ENCODE results near the gene MASP2. TPM values are rescaled to one million over a fixed set of nuclear protein-coding genes. Genes with fewer than 3 reads are reported as not detected.

The MASP2 gene
- total RNA-seq, 1 donor from 2014 or later, result not detected

DNA sequence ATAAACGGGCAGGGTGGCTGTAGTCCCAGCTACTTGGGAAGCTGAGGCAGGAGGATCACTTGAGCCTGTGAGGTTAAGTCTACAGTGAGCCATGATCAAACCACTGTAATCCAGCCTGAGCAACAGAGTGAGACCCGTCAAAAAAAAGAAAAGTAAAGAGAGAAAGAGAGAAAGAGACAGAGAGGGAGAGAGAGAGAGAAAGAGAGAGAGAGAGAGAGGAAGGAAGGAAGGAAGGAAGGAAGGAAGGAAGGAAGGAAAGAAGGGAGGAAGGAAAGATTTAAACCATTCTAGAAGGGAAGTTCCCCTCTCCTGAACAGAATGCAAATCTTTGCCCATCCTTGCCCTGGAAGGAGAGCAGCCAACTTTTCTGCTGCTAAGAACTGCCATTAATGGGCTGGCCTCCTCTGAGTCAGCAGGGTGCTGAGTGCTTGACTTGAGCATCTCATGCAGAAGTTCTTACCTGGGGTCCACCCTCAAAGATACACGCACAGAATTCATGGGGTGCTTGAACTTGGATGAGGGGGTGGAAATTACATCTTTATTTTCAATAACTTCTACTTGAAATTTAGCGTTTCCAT, 59.1 kb downstream of the MASP2 start:
- POLR2A ChIA-PET, result no interaction called here

GRCh38 chr1:10986525-10986890, 60.5 kb downstream of the MASP2 start:
- ATAC-seq (ENCODE audit: low read depth), result no peak
- no peaks in the 10 kb centered on the region for H3K9me3 Mint-ChIP-seq
- no peak overlapping the region for H3K27ac Mint-ChIP-seq
- H3K27me3 Mint-ChIP-seq, result peaks cover 3% of the 10 kb centered on the region
- H3K4me1 Mint-ChIP-seq, result peaks cover 15% of the 10 kb centered on the region
- H3K4me3 Mint-ChIP-seq, result no peak overlapping the region
- no peak for DNase-seq
- H3K36me3 Mint-ChIP-seq (ENCODE audit: low read depth), result no peaks in the 10 kb centered on the region
- CTCF ChIA-PET, result no interaction called here
- POLR2A ChIA-PET, result interaction anchor here (0.6 kb wide), 1 partner anchor 106 kb away, joined by 6 read pairs; no protein-coding TSS in a partner anchor
- TF ChIP-seq, protein P1, sequence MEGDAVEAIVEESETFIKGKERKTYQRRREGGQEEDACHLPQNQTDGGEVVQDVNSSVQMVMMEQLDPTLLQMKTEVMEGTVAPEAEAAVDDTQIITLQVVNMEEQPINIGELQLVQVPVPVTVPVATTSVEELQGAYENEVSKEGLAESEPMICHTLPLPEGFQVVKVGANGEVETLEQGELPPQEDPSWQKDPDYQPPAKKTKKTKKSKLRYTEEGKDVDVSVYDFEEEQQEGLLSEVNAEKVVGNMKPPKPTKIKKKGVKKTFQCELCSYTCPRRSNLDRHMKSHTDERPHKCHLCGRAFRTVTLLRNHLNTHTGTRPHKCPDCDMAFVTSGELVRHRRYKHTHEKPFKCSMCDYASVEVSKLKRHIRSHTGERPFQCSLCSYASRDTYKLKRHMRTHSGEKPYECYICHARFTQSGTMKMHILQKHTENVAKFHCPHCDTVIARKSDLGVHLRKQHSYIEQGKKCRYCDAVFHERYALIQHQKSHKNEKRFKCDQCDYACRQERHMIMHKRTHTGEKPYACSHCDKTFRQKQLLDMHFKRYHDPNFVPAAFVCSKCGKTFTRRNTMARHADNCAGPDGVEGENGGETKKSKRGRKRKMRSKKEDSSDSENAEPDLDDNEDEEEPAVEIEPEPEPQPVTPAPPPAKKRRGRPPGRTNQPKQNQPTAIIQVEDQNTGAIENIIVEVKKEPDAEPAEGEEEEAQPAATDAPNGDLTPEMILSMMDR (IDR thresholded peaks at IDR 0.05), result no peak
- intact Hi-C loops (cut with micrococcal nuclease), result no loop called here

More for the DNA sequence above, 59.1 kb downstream of the MASP2 start:
- no peaks in the 10 kb centered on the region for H3K27me3 Mint-ChIP-seq
- no peaks in the 10 kb centered on the region for H3K9me3 Mint-ChIP-seq
- ATAC-seq (ENCODE audit: low read depth) (no peak), DNase-seq (no peak)
- TF ChIP-seq, protein P1 (IDR thresholded peaks at IDR 0.05), result no peak
- H3K4me3 Mint-ChIP-seq, result no peak overlapping the region
- no peaks in the 10 kb centered on the region for H3K36me3 Mint-ChIP-seq (ENCODE audit: low read depth)
- intact Hi-C loops (cut with micrococcal nuclease), result no loop called here
- no peak overlapping the region for H3K27ac Mint-ChIP-seq
- CTCF ChIA-PET, result no interaction called here
- peaks cover 17% of the 10 kb centered on the region for H3K4me1 Mint-ChIP-seq

DNA sequence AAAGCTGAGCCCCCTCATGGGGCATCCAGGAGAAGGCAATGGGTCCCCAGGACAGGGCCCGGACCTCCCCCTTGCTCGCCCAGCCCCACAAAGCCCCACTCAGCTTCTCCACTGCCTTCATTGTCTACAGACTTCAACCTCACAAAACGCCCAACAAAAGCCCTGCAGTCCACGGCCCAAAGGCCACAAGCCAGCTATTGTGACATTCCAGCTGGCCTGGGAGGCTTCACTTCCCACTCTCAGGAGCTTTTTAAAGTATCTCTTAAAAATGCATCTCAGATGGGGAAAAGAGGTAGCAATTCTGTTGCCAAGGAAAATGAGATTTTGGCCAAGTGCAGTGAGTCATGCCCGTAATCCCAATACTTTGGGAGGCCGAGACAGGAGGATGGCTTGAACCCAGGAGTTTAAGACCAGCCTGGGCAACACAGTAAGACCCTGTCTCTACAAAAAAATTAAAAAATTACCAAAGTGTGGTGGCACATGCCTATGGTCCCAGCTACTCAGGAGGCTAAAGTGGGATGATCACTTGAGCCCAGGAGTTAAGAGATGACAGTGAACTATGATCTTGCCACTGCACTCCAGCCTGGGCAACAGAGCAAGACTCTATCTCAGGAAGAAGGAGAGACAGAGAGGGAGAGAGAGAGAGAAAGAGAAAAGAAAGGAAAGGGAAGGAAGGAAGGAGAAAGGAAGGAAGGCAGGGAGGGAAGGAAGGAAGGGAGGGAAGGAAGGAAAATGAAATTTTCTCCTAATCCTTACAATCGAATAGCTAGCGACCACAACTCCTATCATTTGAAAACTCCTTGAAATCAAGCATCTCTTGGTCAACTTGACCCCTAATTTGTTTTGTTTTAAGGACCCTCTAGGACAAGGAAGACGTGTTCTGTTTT, 66.0 kb downstream of the MASP2 start:
- CTCF ChIA-PET, result no interaction called here
- POLR2A ChIA-PET, result no interaction called here
- Mint-ChIP-seq H3K27ac (no peak overlapping the region), H3K4me3 (no peak overlapping the region), H3K4me1 (peaks cover 10% of the 10 kb centered on the region), H3K9me3 (no peaks in the 10 kb centered on the region), H3K36me3 (ENCODE audit: low read depth) (no peaks in the 10 kb centered on the region), H3K27me3 (peaks cover 27% of the 10 kb centered on the region)
- DNase-seq (no peak), ATAC-seq (ENCODE audit: low read depth) (no peak)
- intact Hi-C loops (cut with micrococcal nuclease), result no loop called here
- TF ChIP-seq, protein P1 (IDR thresholded peaks at IDR 0.05), result no peak

GRCh38 chr1:10980094-10980577, 66.9 kb downstream of the MASP2 start:
- Mint-ChIP-seq H3K27ac (no peak overlapping the region), H3K9me3 (no peaks in the 10 kb centered on the region), H3K27me3 (peaks cover 27% of the 10 kb centered on the region), H3K4me3 (no peak overlapping the region), H3K4me1 (peaks cover 1% of the 10 kb centered on the region), H3K36me3 (ENCODE audit: low read depth) (no peaks in the 10 kb centered on the region)
- CTCF ChIA-PET, result no interaction called here
- POLR2A ChIA-PET, result no interaction called here
- TF ChIP-seq, protein P1 (IDR thresholded peaks at IDR 0.05), result no peak
- DNase-seq (no peak), ATAC-seq (ENCODE audit: low read depth) (no peak)
- intact Hi-C loops (cut with micrococcal nuclease), result no loop called here

- Mint-ChIP-seq H3K4me1 (no peaks in the 10 kb centered on the region), H3K36me3 (ENCODE audit: low read depth) (no peaks in the 10 kb centered on the region), H3K27ac (no peak overlapping the region), H3K27me3 (peaks cover 27% of the 10 kb centered on the region), H3K4me3 (no peak overlapping the region), H3K9me3 (no peaks in the 10 kb centered on the region)
- POLR2A ChIA-PET, result no interaction called here
- CTCF ChIA-PET, result no interaction called here
- intact Hi-C loops (cut with micrococcal nuclease), result no loop called here
- DNase-seq, result no peak
- TF ChIP-seq, protein P1 (IDR thresholded peaks at IDR 0.05), result no peak
- no peak for ATAC-seq (ENCODE audit: low read depth)
Observed at GRCh38 chr1:10979483-10979920, 67.5 kb downstream of the MASP2 start.

All from activated B cell treated with CpG ODN at 0.5 μM for 24 hours (primary cell).